GM18870 (cell line): Measurements from ENCODE around the gene IFRD1.
"Not testable (repeated sequence)": the region's sequence is repeated elsewhere in the genome, so short reads cannot be mapped to it uniquely, and the experiment has no call there.

Experiments used
- ATAC-seq: cut with Tn5 transposase; IDR thresholded peaks from one replicate; pipeline ENCODE4 v1.9.1; 2021; ENCODE audit warnings: moderate library complexity; ENCODE audit not compliant: unreplicated experiment

Gene IFRD1

GRCh38 chr7:112511451-112512202 lies 61.4 kb downstream of the IFRD1 start:
- no peak for ATAC-seq

- no peak for ATAC-seq
These were observed 62.4 kb downstream of the IFRD1 start for GRCh38 chr7:112512451-112513210.

DNA sequence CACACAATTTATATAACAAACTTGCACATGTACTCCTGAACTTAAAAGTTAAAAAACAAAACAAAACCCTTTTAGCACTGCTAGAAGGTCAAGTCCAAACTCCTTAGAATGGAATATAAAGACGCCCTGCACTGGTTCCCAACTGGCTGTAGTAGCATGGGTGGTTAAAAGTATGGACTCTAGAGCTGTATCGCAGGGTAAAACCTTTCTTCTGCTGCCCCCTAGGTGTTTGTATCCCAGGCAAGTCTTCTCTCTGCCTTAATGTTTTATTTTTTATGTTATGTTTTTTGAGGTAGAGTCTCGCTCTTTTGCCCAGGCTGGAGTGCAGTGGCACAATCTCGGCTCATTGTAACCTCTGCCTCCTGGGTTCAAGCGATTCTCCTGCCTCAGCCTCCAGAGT lies 65.7 kb downstream of the IFRD1 start:
- ATAC-seq, result no peak

DNA sequence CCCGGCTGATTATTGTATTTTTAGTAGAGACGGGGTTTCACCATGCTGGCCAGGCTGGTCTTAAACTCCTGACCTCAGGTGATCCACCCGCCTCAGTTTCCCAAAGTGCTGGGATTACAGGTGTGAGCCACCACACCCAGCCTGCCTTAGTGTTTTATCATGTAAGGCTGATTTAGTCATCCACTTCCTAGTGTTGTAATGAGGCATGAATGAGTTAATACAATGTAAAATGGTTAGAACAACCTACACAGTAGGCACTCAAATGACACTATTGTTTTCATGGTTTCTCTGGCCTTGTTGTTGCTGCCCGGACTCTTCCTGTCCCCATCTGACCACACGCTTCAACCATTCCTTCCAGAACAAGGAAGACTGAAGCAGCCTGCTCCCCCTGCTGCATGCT lies 66.2 kb downstream of the IFRD1 start:
- not testable (repeated sequence) for ATAC-seq

- no peak for ATAC-seq
These were observed 67.2 kb downstream of the IFRD1 start for GRCh38 chr7:112517487-112517886.

DNA sequence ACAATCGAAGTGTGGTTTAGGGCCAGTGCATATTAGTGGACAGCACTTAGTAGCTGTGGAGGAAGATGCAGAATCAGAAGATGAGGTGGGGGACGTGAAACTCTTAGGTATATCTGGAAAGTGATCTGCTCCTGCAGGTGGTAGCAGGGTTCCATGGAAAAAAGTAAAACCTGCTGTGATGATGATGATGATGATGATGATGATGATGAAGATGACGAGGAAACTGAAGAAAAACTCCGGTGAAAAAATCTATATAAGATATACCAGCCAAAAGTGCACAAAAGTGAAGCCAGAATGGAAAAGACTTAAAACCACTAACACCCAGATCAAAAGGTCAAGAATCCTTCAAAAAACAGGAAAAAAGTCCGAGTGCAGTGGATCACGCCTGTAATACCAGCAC lies 70.5 kb downstream of the IFRD1 start:
- no peak for ATAC-seq

DNA sequence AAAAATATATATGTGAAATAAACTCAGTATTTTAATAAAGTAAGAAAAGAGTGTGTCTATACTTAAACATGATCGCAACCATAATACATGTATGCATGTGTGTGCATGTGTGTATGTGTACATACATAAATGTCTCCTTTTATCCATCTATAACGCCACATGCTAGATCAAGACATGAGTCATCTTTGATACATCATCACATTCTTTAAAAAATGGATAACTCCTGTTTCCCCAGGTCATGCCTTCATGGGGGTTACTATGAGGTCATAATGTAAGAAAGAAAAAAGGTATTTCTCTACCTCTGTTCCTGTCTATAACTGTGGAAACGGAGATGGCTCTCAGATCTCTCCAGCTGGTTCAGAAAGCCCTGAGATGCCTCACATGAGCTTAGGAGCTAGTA lies 71.7 kb downstream of the IFRD1 start:
- ATAC-seq, result no peak

- no peak for ATAC-seq
These were observed 73.6 kb downstream of the IFRD1 start for GRCh38 chr7:112523871-112524270.
